ENCODE results near the gene TMEM175.

- TF ChIP-seq CTCF (IDR thresholded peaks at IDR 0.05; ENCODE audit: low read depth, low read length) (no peak), POLR2A (IDR thresholded peaks at IDR 0.05; ENCODE audit: extremely low read depth, insufficient read length) (no peak), MAX (IDR thresholded peaks at IDR 0.05; ENCODE audit: low read depth, low read length) (no peak)
Observed at GRCh38 chr4:907691-908425, 24.4 kb upstream of the TMEM175 start.
